Inflammatory macrophage treated with lipopolysaccharide for 1 hour (primary cell): ENCODE measurements around the gene RIPK3.
A peak's percentile ranks its signal among the peaks of the same experiment; 100 is the strongest.
"Not testable (repeated sequence)": the region's sequence is repeated elsewhere in the genome, so short reads cannot be mapped to it uniquely, and the experiment has no call there.

ENCODE experiments used
- DNase-seq, 2 donors: peaks; one replicate each; pipeline ENCODE4 v3.0.0-alpha.2; 2020 to 2022

The RIPK3 gene

DNA sequence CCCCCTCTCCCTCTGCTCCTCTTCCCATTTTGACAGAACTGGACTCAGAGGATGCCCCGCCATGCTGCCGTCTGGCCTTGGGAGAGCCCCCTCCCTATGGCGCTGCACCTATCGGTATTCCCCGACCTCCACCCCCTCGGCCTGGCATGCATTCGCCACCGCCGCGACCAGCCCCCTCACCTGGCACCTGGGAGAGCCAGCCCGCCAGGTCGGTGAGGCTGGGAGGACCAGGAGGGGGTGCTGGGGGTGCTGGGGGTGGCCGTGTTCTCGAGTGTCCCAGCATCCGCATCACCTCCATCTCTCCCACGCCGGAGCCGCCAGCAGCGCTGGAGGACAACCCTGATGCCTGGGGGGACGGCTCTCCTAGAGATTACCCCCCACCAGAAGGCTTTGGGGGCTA is 29.7 kb upstream of the RIPK3 start:
- no peak for DNase-seq

GRCh38 chr14:24368562-24369252 is 28.9 kb upstream of the RIPK3 start:
- DNase-seq = no peak

GRCh38 chr14:24368212-24368561 is 28.4 kb upstream of the RIPK3 start:
- DNase-seq = no peak

GRCh38 chr14:24367514-24368211 is 27.9 kb upstream of the RIPK3 start, which contains the start of gene NFATC4:
Gene NFATC4 (plus strand): TSS chr14:24368184. CDS start chr14:24368341, 157 bp downstream.
- no peak for DNase-seq

DNA sequence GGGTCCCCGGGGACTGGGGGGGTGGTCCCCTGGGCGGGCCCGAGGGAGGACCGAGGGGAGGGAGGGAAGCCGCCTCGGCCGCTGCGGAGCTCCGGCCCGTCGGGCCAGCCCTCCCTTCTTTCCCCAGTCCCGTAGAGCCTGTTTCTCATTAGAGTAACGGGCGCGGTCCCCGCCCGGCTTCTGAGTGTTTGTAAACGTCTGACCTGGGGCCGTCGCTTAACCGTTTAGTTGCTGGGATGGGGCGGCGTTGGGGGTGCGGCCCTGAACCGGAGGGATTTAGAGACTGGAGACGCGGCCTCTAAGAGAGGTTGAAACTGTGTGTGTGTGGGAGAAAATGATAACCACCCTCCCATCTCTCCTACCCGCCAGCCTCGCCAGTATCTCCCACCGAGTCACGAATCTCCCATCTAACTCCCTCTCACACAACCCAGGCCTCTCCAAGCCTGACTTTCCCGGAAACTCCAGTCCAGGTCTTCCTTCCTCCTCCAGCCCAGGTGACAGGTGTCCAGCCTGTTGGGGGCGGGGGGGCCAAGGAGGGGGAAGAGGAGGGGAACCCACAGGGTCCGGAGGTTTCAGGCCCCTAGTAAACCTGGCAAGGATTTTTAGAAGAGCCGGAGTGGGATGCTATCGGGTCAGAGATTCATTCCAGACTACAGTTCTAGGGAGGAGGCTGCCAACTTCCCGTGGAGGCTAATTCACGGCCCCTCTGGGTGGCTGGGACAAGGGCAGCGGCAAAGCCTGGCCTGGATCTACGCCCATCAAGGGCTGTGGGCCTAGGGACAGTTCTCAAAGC is 27.1 kb upstream of the RIPK3 start:
- DNase-seq = no peak

DNA sequence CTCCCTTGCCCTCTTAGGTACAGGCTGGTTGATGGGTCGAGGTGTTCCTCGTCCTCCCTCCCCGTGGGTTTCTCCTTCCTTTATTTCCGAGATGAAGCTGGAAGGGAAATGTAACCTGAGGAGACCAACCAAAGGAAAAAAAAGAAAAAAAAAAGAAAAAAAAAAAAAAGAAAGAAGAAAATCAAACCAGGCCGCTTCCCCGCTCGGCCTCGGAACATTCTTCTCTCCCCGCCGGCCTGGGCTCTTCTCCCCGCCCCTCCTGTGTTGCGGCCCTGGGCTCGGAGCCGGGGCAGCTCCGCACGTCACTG is 26.6 kb upstream of the RIPK3 start:
- DNase-seq = no peak

DNA sequence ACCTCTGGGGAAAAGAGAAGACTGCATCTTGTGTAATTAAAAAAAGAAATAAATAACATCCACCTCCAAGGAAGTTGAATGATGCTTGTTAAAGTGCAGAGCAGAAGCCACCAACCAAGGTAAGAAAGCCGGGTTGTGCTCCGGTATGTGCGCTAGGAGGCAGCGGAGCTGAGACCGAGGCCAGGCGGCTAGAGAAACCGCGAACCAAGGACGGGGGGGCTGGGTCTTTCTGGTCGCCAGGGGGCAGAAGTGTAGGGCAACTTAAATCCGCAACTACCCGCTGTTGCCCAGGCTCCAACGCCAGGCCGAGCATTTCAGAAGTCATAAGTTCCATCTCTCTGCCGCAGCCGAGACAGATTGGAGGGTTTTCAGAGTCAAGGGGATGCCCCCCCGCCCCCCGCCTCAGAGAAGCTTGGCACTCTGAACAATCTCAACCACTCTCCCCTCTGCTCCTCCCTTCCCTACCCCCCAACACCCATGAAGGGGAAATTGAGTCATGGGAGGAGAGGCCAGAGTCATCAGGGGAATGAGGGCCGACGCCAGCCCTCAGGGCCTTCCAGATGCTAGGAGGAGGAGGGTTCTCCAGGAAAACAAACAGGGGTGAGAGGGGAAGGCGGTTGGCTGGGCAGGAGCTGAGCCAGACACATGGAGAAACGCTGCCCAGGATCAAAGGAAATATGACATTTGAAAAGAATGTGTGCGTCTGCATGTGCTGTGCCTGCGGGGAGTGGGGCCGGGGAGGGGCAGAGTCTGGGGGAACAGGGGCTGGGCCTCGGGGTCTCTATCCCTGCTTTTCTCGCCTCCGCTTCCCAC is 26.0 kb upstream of the RIPK3 start:
- DNase-seq = peak; percentile 59 to 77

DNA sequence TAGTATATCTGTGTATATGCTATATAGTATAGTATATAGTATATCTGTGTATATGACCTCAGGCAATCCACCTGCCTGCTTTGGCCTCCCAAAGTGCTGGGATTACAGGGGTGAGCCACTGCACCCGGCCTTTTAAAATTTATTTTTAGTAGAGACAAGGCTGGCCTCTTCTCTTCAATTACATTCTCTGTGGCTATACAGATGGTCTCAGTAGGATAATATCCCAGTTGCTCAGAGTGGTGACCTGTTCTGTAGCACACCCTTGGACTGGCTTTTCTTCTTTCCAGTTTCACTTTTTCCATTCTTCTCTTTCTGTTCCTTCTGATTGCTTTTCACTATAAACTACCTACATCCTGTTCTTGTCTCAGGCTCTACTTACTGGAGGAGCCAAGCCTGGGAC is 25.1 kb upstream of the RIPK3 start:
- DNase-seq = no peak

DNA sequence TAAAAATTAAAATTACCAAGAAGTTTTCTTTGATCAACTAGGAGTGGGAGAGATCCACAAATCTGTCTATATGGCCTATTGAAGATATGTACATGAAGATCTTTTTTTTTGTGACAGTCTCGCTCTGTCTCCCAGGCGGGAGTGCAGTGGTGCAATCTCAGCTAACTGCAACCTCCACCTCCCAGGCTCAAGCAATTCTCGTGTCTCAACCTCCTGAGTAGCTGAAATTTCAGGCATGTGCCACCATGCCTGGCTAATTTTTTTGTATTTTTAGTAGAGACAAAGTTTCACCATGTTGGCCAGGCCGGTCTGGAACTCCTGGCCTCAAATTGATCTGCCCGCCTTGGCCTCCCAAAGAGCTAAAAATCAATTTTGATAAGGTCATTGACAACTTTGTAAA is 23.6 kb upstream of the RIPK3 start:
- no peak for DNase-seq

- DNase-seq = no peak
These were observed 22.6 kb upstream of the RIPK3 start for GRCh38 chr14:24362241-24362960.

DNA sequence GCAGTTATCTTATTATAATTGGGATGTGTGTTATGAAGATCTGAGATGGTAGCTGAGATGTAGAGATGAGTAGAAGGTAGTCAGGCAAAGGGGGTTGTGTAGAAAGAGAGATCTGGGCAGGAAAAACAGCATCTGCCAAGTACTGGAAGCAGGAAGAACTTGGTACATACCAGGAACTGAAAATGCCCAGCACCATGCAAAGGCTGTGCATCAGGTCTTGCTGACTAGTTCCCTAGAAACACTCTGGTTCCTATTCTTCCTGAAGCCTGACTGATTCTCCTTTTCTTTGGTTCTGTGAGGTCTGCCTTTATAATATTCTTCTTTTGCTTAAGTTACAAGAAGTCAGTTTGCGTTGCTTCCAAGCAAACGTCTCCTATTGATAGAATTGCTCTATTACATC is 21.5 kb upstream of the RIPK3 start:
- DNase-seq = peak in 1 of 2 donors; percentile 32

- no peak for DNase-seq
These were observed 20.5 kb upstream of the RIPK3 start for GRCh38 chr14:24360281-24360680.

GRCh38 chr14:24356208-24356607 is 16.4 kb upstream of the RIPK3 start:
- no peak for DNase-seq

- no peak for DNase-seq
These were observed 15.2 kb upstream of the RIPK3 start for GRCh38 chr14:24355009-24355408.

GRCh38 chr14:24354482-24354825 is 14.7 kb upstream of the RIPK3 start:
- not testable (repeated sequence) for DNase-seq

DNA sequence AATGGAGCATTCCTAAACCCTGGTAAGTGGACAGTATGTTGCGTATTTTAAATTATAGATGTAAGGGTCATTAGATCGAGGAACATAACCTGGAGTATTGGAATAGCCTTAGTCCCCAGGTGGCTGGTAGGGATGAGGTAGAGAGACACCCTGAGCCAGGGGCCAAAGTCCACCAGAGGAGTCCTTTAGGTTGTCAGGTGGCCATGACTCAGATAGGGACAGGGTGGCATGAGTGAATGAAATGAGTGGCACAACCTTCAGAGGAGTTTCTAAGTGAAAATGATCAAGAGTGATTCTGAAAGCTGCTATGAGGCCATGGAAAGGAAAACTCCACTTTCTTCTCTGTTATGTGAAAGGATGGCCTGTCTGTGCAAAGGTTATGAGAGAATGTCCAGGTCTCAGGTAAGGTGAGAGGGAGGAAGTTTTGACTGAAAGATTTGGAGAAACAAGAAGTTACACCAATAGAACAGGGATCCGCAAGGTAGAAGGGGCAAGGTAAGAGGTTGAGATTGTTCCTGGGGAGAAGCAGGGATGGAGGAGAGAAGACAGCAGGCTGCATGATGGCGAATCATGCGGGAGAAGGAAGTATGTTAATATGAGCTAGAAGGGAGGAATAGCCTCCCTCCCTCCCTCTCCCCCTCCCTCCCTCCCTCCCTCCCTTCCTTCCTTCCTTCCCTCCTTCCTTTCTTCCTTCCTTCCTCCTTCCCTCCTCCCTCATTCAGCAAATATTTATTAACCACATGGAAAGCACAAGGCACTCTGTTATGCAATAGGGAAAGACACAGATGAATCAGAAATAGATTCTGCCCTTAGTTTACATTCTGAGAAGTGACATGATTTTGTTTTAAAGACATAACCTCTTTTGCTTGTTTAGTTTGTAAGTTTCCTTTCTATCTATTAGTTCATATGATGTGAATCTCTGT is 14.0 kb upstream of the RIPK3 start:
- peak; percentile 51 to 58 for DNase-seq

GRCh38 chr14:24351517-24351916 is 11.7 kb upstream of the RIPK3 start:
- peak in 1 of 2 donors; percentile 25 for DNase-seq

DNA sequence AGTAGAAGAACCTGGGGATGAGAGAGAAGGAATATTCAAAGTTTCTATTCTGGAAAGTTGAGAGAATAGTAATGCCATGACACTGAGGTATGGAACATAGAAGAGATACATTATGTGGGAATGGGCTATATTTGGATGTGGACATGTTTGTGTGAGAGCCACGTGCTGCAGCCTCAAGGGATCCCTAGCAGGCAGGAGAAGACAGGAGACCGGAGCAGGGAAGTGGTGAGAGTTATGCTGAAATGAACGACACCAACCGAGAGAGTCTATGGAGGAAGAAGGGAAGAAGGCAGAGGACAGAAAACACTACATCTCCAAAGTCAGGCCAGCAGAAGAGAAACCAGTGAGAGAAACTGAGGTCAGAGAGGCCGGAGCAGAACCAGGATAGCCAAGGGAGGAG is 10.0 kb upstream of the RIPK3 start:
- DNase-seq = no peak

- no peak for DNase-seq
These were observed 8.4 kb upstream of the RIPK3 start for GRCh38 chr14:24348186-24348585.

DNA sequence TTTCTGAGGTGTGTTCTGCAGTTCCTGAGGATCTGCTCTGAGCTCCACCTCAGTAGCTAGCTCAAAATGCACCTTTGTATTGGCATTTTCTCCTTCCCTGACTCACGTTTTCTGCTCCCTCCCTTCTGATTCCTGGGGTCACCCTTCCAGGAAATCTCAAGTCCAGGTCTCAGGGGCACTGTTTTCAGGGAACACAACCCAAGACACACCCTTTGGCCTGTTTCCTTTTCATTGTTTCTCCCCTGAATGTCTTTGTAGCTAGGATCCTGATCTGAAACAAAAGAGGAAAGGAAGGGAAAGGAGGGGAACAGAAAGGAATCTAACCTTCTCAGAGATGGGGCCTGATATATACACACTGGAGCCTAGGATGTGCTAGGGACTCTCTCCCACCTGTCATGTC is 7.3 kb upstream of the RIPK3 start:
- DNase-seq = no peak
